HG03159 (cell line): ENCODE measurements around the gene HS6ST2.
"Not testable (repeated sequence)": the region's sequence is repeated elsewhere in the genome, so short reads cannot be mapped to it uniquely, and the experiment has no call there.

Experiments
- ATAC-seq: cut with Tn5 transposase; IDR thresholded peaks from one replicate; pipeline ENCODE4 v1.9.1; 2021; ENCODE audit warnings: mild to moderate bottlenecking, moderate library complexity; ENCODE audit not compliant: unreplicated experiment

The HS6ST2 gene

GRCh38 chrX:132958091-132958703 lies at the start of gene HS6ST2:
Gene HS6ST2 (minus strand): TSS chrX:132958629.
- ATAC-seq: no peak

DNA sequence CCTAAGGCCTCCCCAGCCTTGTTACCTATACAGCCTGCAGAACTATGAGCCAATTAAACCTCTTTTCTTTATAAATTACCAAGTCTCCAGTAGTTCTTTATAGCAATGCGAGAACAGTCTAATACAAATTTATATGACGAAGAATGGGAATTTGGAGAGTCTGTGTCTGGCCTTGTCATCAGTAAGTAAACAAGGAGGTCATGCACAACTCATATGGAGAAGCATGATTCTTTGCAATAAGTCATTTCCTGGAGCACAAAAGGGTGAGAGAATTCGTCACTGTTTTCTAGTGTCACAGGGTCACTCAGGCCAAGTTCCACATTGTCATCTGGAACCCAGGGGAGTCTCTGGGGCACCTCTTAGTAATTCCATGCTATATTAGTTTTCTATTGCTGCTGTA lies 49.0 kb upstream of the HS6ST2 start:
- ATAC-seq: no peak

DNA sequence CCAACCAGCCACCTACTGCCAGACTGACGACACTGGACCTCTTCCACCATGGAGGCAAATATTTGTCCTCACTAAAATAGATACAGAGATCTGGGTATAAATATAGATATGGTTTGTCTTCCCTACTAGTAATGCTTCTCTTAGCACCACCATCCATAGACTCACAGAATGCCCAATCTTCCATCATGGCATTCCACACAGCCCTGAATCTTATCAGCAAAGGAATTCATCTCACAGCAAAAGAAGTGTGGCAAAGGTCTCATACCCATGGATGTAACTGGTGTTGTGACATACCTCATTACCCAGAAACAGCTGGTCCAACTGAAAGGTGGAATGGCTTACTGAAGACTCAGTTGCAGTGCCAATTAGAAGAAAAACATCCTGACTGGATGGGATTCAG lies 47.2 kb upstream of the HS6ST2 start:
- no peak for ATAC-seq

DNA sequence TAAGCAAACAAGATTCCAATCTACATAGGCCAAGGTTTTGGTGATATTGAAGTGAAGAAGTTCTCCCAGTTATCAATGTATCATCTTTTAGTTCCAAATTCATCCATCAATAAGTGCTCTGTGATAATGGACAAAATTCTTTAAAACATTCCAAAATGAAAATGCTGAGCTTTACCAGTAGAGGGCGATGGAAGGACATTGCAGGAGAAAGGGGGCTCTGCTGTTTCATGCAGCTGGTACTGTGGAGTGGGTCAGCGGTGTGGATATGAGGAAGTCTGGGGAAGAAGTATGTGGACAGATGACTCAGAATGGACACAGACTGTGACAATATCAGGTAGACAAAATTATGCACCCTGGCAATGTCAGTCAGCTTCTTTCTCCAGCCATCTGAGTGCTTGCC lies 46.6 kb upstream of the HS6ST2 start:
- no peak for ATAC-seq

DNA sequence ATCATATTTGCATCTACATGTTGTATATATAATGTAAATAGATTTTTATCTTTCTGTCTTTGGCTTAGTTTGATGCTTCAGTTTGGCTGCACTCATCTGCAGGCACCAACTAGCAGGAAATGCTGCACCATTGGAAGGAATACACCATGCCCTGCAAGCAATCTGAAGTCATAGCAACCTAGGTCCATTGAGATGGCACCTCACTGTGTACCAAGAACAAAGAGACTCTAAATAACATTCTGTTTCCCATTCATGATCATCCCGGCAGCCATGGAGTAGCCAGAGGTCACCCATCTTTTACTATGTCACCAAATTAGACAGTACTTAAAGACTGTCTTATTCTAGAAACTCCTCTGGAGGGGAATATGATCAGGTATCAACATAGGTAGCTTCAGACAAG lies 40.8 kb upstream of the HS6ST2 start:
- ATAC-seq: no peak

DNA sequence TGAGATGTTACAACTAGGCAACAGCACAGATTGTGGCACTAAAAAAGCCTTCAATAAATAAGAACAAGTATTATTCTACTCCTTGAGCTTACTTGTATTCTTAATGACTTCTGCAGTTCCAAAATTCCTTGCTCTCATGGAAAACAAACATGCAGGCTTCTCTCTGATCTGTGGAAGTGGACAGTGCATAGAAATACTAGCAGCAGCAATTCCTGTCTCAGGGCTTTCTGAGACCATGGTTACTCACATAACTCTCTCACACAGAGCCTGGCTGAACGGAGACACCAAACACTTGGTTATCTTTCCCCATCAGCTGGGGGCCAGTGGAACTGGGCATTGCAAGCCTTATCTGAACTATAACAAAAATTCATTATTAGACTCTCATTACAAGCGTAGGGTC lies 32.4 kb upstream of the HS6ST2 start:
- no peak for ATAC-seq

GRCh38 chrX:132986556-132986955 lies 28.1 kb upstream of the HS6ST2 start:
- ATAC-seq: no peak

DNA sequence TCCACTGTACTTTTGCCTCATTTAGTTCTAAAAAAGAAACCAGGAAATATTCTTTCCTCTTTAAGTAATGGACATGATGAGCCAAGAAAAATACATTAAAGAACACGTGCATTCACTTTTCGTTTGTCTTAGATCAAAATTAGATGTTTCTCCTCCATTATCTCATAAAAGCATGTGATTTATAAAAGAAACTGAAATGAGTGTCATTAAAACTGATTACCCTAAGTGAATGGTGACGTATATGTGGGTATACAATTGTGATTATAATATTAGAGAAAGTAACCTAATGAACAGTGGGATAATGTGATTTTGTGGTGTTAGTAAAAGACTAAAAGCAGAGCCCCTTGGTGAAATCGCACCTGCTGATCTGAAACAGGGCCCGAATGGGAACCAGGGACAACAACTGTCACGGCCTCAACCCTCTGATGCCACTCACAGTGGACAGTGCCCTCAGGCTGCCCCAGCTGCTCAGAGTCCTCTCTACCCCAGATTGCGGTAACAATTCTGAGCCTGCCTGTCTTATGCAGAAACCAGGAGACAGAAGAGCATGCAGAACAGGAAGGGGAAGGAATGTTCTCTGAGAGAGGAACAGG lies 25.7 kb upstream of the HS6ST2 start:
- no peak for ATAC-seq

DNA sequence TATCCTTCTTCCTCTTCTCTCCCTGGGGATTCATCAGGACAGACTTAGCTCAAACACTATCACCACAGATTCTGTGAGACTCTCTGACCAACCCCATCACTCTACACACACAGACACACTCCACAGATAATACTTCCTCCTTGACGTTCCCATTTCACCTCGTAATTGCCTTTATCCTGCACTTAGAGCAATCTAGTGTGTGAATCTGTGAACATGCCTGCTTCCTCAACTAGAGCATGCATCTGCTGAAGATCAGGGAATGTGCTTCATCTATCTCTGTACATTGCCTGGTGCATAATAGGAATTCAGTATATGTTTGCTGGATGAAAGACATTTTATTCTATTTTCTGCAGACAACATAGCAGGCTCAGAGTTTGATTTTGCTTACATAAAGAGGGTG lies 25.1 kb upstream of the HS6ST2 start:
- ATAC-seq: no peak

DNA sequence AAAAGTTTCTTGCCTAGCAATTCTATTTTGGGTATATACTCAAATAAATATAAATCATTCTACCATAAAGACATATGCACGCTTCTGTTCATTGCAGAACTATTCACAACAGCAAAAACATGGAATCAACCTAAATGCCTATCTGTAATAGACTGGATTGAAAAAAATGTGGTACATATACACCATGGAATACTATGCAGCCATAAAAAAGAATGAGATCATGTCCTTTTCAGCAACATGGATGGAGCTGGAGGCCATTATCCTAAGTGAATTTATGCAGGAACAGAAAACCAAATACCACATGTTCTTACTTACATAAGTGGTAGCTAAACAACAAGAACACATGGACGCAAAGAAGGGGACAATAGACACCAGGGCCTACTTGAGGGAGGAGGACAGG lies 21.6 kb upstream of the HS6ST2 start:
- ATAC-seq: not testable (repeated sequence)

- ATAC-seq: no peak
These were observed 10.0 kb upstream of the HS6ST2 start for GRCh38 chrX:132968296-132968949.

- no peak for ATAC-seq
These were observed 8.6 kb upstream of the HS6ST2 start for GRCh38 chrX:132967049-132967448.

DNA sequence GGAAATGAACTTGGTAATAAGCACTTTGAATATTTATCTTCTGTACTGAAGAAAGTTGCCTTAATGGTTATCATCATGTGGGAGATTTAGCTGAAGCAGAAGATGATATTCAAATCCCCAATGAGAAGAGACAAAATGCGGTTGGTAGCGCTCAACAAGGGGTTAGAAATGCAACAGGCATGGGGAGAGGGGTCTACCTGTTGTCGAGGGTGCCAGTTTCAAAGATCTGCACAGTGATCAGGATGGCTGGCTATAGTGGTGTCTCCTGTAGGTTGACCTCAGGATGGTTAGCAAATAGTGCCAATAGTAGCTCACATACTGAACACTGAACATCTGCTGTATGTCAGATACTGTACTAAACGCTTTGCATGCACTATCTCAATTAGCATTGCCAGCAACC lies 7.0 kb upstream of the HS6ST2 start:
- ATAC-seq: no peak

GRCh38 chrX:132961511-132961910 lies 3.1 kb upstream of the HS6ST2 start:
- no peak for ATAC-seq

- ATAC-seq: no peak
These were observed 978 bp downstream of the HS6ST2 start for GRCh38 chrX:132957211-132958090.

GRCh38 chrX:132956421-132957210 lies 1.8 kb downstream of the HS6ST2 start:
- no peak for ATAC-seq

DNA sequence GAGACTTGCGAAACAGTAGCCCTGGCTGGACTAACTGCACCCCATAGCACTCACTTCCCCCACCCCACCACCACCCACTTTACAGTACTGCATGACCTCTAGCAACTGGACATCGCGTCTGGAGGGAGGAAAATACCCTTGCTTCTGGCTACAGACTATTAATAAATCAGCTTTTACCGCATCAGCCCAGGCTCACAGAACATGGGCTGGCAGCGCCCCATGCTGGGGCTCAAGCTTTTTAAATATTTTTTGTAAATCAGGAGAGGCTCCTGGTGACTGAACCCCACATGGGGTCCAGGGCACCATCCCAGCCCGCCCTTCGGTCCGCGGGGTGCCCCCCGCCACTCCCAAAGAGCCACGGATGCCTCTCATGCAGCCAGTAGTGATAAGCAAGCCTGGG lies 2.7 kb downstream of the HS6ST2 start:
- no peak for ATAC-seq

DNA sequence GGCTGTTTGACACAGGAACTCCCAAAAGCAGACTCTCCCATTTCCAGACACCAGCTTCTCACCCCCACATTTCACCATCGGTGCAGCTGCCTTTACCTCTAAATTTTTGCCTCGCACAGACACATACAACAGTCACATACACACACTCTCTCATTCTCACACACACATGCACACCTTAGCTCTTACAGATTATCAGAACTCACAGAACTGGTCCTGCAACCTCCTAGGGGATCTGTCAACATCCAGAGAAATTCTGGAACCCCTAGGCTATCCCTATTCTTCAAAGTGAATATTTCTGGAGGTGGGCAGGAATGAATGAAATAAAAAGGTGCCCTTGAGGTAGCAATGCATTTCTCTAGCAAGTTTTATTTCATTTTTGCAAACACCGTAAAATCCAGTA lies 4.1 kb downstream of the HS6ST2 start:
- ATAC-seq: no peak

DNA sequence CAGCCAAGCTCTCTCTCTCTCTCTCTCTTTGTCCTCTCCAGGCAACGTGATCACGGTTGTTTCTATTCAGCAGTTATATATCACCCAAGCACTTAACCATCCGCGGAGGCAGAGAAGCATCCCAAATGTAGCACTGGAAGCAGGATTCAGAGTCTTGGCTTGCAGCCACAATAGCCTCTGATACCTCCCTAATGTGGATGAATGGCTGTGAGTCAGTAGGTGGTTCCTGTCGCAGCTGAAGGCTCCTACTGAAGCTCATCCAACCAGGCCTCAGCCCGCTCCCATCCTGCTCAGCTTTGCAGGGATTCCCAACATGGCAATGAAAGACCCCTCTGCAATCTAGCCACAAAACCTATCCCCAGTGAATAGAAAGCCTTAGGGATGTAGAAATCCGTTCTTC lies 5.1 kb downstream of the HS6ST2 start:
- no peak for ATAC-seq

GRCh38 chrX:132948648-132949260 lies 9.7 kb downstream of the HS6ST2 start:
- no peak for ATAC-seq
